ENCODE results near the gene ATP10B. TPM values are rescaled to one million over a fixed set of nuclear protein-coding genes. Genes with fewer than 3 reads are reported as not detected.

ATP10B gene
- total RNA-seq, 2 donors from 2014 or later: 0.99 TPM; not detected in 1

- no peak for DNase-seq (ENCODE audit: low spot score)
- H3K36me3 ChIP-seq: no peaks in the 10 kb centered on the region
- no peaks in the 10 kb centered on the region for H3K4me1 ChIP-seq (ENCODE audit: control insufficient read depth in 1 of 2, low read depth in 2 of 2)
- no peak for TF ChIP-seq CTCF (IDR thresholded peaks at IDR 0.05)
- no peaks in the 10 kb centered on the region for H3K9me3 ChIP-seq
- H3K27me3 ChIP-seq (replicated peaks; ENCODE audit: insufficient read depth): no peaks in the 10 kb centered on the region
- no peak overlapping the region for H3K27ac ChIP-seq
- H3K4me3 ChIP-seq: no peak overlapping the region
- ATAC-seq (ENCODE audit: insufficient number of reproducible peaks, low FRiP score, low read depth): no peak
Measured at GRCh38 chr5:160793530-160793899, 58.5 kb downstream of the ATP10B start.

- Histone ChIP-seq H3K27ac (no peak overlapping the region), H3K9me3 (no peaks in the 10 kb centered on the region), H3K27me3 (replicated peaks; ENCODE audit: insufficient read depth) (no peaks in the 10 kb centered on the region), H3K4me1 (ENCODE audit: control insufficient read depth in 1 of 2, low read depth in 2 of 2) (no peaks in the 10 kb centered on the region), H3K4me3 (no peak overlapping the region), H3K36me3 (no peaks in the 10 kb centered on the region)
- TF ChIP-seq CTCF (IDR thresholded peaks at IDR 0.05): no peak
- no peak for DNase-seq (ENCODE audit: low spot score)
- no peak for ATAC-seq (ENCODE audit: insufficient number of reproducible peaks, low FRiP score, low read depth)
Measured at GRCh38 chr5:160792732-160793529, 59.1 kb downstream of the ATP10B start.

GRCh38 chr5:160792281-160792680, 59.7 kb downstream of the ATP10B start:
- DNase-seq (ENCODE audit: low spot score): no peak
- no peaks in the 10 kb centered on the region for H3K9me3 ChIP-seq
- no peaks in the 10 kb centered on the region for H3K4me1 ChIP-seq (ENCODE audit: control insufficient read depth in 1 of 2, low read depth in 2 of 2)
- no peak overlapping the region for H3K27ac ChIP-seq
- no peak for ATAC-seq (ENCODE audit: insufficient number of reproducible peaks, low FRiP score, low read depth)
- no peaks in the 10 kb centered on the region for H3K27me3 ChIP-seq (replicated peaks; ENCODE audit: insufficient read depth)
- H3K36me3 ChIP-seq: no peaks in the 10 kb centered on the region
- H3K4me3 ChIP-seq: no peak overlapping the region
- no peak for TF ChIP-seq CTCF (IDR thresholded peaks at IDR 0.05)

- Histone ChIP-seq H3K36me3 (no peaks in the 10 kb centered on the region), H3K27me3 (replicated peaks; ENCODE audit: insufficient read depth) (no peaks in the 10 kb centered on the region), H3K9me3 (no peaks in the 10 kb centered on the region), H3K27ac (no peak overlapping the region), H3K4me1 (ENCODE audit: control insufficient read depth in 1 of 2, low read depth in 2 of 2) (no peaks in the 10 kb centered on the region), H3K4me3 (no peak overlapping the region)
- no peak for DNase-seq (ENCODE audit: low spot score)
- ATAC-seq (ENCODE audit: insufficient number of reproducible peaks, low FRiP score, low read depth): no peak
- no peak for TF ChIP-seq CTCF (IDR thresholded peaks at IDR 0.05)
Measured at GRCh38 chr5:160789219-160789859, 62.7 kb downstream of the ATP10B start.

- DNase-seq (ENCODE audit: low spot score) (no peak), ATAC-seq (ENCODE audit: insufficient number of reproducible peaks, low FRiP score, low read depth) (no peak)
- H3K4me1 ChIP-seq (ENCODE audit: control insufficient read depth in 1 of 2, low read depth in 2 of 2): no peaks in the 10 kb centered on the region
- no peak overlapping the region for H3K4me3 ChIP-seq
- no peaks in the 10 kb centered on the region for H3K36me3 ChIP-seq
- no peaks in the 10 kb centered on the region for H3K9me3 ChIP-seq
- TF ChIP-seq CTCF (IDR thresholded peaks at IDR 0.05): no peak
- H3K27ac ChIP-seq: no peak overlapping the region
- H3K27me3 ChIP-seq (replicated peaks; ENCODE audit: insufficient read depth): no peaks in the 10 kb centered on the region
Measured at GRCh38 chr5:160788102-160788660, 63.8 kb downstream of the ATP10B start.

Measured in thoracic aorta (tissue), 2 donors.